Measurements from ENCODE around the gene NOL4L. TPM values are rescaled to one million over a fixed set of nuclear protein-coding genes. Genes with fewer than 3 reads are reported as not detected.

Gene NOL4L
- total RNA-seq, 1 experiment from 2014 or later = 41.8 TPM

- peak; percentile 94 for DNase-seq (ENCODE audit: low spot score)
Observed at GRCh38 chr20:32484958-32485769, 100.0 kb downstream of the NOL4L start.

GRCh38 chr20:32484225-32484957 lies 100.7 kb downstream of the NOL4L start:
- peak; percentile 51 for DNase-seq (ENCODE audit: low spot score)

- DNase-seq (ENCODE audit: low spot score) = peak; percentile 88
Observed at GRCh38 chr20:32483351-32484224, 101.5 kb downstream of the NOL4L start.

- peak; percentile 55 for DNase-seq (ENCODE audit: low spot score)
Observed at GRCh38 chr20:32482442-32483261, 102.5 kb downstream of the NOL4L start.

DNA sequence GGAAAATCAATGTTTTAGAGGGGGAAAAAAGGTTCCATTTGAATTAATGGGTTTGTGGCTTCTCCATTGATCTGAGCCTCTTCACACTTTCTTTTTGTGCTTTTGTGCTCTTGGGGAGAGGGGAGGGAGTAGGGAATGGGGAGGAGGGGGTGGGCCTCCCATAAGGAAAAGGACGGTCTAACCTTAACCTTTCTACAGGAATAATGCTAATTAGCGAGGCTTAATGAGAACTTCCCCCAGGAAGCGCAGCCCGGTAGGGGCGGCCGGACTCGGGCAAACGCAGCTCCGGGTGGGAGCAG lies 103.0 kb downstream of the NOL4L start:
- DNase-seq (ENCODE audit: low spot score) = peak; percentile 17

DNA sequence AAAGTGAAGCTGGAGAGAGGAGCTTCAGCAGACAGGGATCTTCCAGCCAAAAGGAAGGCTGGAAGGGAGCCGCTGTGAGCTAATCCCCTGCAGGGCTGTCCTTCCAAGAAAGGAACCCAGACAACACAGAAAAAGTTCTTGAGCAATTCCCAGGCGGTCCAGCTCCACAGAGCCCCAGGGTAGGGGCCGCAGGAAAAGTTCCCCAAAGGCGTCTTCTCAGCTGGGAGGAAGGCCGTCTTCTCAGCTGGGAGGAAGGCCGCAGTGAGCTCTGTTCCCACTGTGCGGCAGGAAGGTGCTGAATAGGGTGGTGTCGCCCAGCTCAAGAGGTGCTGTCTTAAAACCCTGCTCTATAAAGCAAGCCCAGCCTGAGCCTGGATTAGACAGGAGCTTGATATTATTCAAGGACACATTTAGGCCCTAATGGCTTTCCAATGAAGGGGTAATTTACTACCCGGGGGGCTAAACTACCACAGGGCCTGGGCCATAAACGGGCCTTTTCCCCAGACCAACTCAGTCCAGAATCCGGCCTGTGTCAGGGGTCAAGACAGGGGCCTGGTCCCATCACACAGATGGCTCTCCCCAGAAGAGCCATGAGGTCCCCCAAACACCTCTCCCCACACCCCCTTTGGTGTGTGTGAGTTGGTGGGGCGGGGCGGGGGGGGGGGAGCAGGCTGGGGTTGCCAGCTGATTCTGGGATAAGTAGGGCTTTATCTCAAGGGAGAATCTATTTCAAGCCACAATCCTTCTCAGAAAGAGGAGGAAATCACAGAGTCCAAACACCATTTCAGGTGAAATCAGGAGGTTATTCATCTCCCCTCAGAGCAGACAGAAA lies 103.6 kb downstream of the NOL4L start:
- DNase-seq (ENCODE audit: low spot score) = no peak

DNA sequence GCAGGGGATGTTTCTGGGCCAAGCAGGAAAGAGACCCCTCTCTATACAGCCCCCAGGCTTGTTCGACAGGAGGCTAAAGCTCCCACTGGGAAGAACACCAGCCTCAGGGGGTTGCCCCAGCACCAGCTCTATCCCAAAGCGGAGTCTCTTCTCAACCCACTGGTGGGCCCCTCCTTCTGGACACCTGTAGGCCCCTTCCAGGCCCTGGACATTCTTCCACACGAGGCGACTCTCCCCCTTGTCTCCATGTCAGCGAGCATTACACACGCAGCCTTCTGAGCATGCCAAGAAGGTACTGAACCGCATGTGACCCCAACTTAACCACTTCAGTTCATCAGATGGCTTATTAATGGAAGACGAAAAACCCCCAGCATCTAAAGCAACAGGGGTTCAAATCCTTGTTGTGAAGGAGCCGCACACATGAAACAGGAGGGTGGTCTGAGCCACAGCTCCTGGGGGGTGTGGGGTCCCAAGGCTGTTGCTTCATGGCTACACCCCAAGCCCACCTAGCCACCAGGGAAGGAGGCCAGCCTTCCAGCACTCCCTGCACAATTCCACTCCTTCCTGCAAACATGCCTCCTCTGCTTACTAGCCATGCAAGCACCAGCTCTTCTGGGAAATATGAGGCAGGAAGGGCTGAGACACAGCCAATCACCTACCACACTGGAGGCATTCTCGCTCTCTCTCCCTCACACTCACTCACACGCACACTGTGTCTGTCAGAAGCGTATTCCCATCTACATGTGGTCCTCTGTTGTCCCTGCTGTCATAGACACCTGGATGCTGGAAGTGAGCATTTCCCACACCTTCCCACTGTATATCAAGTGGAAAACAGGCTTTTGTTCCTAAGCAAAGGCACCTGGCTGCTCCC lies 104.5 kb downstream of the NOL4L start:
- DNase-seq (ENCODE audit: low spot score) = no peak

GRCh38 chr20:32479697-32480171 lies 105.4 kb downstream of the NOL4L start:
- DNase-seq (ENCODE audit: low spot score) = no peak

DNA sequence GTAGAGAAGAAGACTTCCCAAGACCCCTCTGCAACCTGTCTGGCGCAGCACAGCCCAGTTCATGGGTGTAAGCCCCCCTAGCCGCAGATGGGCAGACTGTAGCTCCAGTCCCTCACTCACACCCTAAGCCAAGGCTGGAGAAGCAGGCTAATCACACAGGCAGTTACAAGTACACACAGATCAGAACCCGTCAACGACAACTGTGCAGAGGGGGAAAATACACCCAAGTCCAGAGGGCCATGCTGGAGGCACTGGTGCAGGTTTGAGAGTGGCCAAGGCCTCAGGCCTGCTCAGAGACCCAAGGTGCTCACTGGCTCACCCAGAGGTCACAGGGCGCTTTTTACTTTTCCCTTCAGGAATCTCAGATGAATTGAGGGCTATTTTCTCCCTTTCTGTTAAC lies 106.1 kb downstream of the NOL4L start:
- DNase-seq (ENCODE audit: low spot score) = no peak

DNA sequence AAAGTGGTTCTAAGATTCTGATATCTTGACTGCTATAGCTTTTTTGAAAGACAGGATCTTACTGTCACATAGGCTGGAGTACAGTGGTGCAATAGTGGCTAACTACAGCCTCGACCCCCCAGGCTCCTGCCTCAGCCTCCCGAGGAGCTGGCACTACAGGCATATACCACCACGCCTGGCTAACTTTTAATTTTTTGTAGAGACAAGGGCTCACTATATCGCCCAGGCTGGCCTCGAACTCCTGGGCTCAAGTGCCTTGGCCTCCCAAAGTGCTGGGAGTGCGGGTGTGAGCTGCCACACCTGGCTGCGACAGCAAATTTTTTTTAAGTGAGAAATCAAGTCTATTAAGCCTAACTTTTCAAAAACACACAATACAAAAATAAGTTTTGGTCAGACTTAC lies 106.6 kb downstream of the NOL4L start:
- no peak for DNase-seq (ENCODE audit: low spot score)

- no peak for DNase-seq (ENCODE audit: low spot score)
Observed at GRCh38 chr20:32477594-32478512, 107.3 kb downstream of the NOL4L start.

- DNase-seq (ENCODE audit: low spot score) = peak; percentile 15
Observed at GRCh38 chr20:32476684-32477593, 108.2 kb downstream of the NOL4L start.

GRCh38 chr20:32474967-32475811 lies 109.9 kb downstream of the NOL4L start:
- peak; percentile 95 for DNase-seq (ENCODE audit: low spot score)

GRCh38 chr20:32474717-32474966 lies 110.5 kb downstream of the NOL4L start:
- DNase-seq (ENCODE audit: low spot score) = no peak

- peak; percentile 54 for DNase-seq (ENCODE audit: low spot score)
Observed at GRCh38 chr20:32474009-32474716, 111.0 kb downstream of the NOL4L start.
